HG03039 (cell line): ENCODE results near the gene DHX58.

Experiments
- ATAC-seq: cut with Tn5 transposase; IDR thresholded peaks from one replicate; pipeline ENCODE4 v1.9.1; 2021; ENCODE audit warnings: mild to moderate bottlenecking, moderate library complexity; ENCODE audit not compliant: unreplicated experiment

Gene DHX58

DNA sequence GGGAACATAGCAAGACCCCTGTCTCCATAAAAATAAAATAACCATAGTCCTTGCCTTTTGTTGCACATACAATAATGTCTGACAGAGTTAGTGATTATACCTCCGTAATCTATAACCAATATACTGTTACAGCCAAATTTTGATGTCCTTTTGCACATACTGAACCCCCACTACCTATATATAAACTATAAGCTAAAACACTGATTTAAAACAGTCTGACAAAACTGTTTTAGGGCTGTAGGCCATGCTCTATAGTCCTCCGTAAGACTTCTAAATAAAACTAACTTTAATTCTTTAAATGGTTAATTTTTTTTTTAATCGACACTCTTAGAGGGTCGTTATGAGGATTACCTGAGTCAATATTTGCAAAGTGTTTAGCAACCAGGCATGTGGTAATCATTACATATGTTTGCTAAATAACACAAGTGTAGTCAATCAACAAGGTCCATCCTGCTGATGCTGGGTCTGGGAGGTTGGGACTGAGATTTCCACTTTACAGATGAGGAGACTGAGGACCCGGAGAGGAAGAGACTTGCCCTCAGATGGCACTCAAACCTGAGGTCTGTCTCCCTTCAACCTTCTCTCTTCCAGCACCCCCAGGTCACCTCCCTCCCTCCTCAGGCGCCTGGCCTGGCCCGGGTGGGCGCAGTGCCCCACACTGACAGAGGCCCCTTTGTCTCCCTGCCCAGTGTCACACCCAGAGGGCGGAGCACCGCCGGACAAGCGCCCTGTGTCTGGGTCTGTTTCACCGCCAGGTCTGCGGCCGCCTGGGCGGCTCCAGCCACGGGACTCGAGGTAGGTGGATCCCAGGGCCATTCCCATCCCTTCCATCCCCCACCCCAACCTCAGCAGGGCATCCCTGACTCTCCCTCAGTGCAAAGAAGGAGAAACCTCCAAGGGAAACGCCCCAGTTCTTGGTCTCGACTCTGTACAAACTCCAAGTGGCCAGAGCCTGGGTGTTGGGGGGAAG is 24.5 kb downstream of the DHX58 start:
- ATAC-seq: no peak

DNA sequence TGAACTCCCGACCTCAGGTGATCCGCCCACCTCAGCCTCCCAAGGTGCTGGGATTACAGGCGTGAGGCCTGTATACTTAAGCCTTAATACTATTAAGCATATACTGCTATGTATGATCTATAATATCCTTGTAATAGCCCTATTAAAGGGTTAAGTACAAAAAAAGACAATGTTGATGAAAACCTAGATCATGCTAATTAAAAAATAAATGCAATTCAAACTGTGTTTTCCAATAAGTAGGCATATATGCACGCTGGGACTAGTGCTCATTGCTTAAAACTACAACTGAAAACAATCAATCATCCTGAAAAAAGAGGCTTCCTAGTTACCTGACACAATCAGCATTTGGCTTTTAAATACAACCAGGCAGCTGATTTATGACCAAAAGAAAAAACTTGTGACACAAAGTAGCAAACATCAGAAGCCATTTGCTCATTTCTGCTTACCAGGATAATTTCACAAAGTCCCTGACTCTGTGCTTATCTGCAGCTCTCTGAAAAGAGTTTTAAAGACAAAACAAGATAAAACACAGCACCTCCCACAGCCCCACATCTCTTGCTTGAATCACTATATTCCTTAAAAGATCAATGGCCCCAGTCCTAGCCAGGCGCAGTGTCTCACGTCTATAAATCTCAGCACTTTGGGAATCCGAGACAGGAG is 25.3 kb downstream of the DHX58 start:
- no peak for ATAC-seq

DNA sequence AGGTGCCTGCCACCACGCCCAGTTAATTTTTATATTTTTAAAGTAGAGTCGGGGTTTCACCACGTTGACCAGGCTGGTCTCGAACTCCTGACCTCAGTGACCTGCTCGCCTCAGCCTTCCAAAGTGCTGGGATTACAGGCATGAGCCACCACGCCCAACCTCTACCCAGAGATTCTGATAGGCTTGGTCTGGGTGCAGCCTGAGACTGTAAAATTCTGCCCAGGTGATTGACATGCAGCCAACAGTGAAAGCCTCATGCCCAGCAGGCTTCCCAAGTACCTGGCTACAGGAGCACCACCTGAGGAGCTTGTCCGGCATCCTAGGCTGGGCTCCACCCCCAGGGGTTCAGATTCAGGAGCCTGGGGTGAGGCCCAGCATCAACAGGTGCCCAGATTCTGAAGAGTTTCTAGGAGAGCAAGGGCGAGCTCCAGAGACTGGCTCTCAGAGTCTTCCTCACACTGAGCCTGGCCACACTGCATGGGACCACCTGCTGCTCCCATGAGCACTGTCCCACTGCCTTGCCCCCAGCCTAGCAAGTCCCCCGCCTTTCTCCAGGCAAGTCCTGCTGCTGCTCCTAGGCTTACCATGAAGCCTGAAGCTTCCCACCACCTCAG is 30.9 kb downstream of the DHX58 start:
- no peak for ATAC-seq

DNA sequence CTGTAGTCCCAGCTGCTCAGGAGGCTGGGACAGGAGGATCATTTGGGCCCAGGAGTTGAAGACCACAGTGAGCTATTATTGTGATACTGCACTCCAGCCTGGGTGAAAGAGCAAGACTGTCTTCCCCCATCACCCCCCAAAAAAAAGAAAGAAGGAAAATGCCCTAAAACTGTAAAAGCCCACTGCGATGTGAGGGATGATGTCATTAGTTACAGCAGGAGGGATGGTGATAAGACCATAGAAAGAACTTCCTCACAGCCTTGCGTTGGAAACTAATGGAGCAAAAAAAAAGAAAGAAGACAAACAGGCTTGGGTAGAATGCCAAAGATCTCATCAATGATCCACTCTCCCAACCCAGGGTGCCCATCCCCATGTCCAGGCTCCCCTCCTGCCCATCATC is 33.0 kb downstream of the DHX58 start:
- ATAC-seq: no peak

DNA sequence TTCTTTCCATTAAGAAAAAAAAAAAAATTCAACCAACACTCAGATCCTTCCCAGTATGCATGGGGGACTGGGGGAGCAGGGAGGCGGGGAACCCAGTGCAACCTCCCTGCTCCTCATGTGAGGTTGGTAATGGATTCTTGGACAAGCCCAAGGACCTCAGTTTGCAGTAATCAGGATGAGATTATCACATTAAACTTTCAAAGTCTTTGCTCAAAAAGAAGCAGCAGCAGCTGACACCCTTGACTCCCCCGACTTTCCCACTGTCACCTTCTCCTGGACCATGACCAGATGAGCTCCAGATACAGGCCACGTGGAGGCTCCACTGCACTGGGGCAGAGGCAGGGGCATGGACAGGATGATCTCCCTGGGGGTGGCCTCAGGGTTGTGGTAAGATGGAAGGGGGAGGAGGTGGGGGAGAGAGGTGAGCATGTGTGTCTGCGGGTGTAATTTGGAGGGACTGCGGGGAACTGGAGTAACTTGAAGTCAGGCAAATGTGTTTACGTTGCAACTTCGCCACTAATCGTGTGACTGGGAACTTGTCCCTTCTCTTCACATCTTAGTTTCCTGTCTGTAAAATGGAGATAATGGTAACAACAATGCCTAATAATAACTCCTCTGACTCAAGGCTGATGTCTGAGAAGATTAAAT is 34.0 kb downstream of the DHX58 start:
- ATAC-seq: no peak

DNA sequence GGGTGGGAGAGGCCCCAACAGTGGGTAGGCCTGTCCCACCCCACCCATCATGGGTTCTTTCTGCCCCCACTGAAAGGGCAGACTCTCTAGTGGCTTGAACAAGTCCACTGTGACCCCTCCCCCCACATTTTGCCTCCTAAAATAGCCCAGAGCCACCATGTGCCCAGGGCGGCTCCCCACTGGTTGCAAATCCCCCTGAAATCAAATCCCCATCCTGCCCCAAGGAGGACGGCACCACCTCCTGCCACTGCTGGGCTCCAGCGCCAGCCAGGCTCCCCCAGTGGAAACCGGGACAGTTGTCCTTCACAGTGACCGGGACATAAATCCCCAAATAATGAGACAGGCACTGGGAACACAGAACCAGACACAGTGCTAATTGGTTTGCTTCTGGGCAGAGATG is 34.8 kb downstream of the DHX58 start:
- ATAC-seq: no peak

DNA sequence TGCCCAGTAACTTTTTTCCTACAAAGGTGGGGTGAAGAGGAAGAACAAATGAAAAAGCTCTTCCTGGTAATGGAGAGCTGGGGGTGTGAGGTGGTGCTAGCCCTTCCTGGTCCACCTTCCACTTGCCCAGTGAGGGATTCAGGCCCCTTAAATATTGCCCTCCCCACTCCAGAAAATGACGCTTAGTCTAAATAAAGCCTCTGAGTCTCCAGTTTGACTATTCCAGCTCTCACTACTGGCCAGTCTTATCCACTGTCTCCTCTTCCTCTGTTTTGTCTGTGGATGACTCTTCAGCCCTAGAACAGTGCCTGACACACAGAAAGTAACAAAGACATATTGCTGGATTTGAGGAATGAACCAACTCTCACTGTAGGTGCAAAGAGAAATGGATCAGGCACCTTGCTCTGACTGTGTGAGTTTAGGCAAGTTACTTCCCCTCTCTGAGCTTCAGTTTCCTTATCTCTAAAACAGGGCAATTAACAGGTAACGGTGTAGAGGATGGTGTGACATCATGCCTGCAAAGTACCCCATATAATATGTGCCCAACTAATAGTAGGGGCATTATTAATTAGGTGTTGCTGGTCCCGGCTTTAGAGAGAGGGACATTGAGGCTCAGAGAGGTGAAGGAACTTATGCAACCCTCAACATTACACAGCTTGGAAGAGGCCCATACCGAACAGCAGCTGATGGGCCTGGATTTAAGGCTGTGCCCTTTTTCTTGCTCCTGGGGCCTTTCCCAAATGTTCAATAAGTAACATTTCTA is 35.5 kb downstream of the DHX58 start:
- no peak for ATAC-seq

DNA sequence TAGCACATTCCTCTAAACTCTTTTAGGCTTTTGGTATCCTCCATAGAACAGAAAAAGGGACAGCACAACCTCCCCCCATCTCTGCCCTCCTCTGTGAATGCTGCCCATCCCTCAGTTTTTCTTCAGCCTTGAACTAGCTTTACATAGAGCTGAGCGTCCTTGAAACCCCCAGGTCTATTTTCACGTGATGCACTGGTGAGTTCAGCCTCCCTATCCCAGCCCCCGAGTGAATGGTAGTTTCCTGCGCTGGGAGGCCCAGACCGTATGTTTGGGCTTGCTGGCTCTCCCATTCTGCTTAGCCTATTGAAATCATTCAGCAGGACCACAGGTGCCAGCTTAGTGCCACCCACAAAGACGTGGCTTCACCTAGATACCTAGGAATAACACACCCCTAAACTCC is 36.7 kb downstream of the DHX58 start:
- ATAC-seq: no peak

DNA sequence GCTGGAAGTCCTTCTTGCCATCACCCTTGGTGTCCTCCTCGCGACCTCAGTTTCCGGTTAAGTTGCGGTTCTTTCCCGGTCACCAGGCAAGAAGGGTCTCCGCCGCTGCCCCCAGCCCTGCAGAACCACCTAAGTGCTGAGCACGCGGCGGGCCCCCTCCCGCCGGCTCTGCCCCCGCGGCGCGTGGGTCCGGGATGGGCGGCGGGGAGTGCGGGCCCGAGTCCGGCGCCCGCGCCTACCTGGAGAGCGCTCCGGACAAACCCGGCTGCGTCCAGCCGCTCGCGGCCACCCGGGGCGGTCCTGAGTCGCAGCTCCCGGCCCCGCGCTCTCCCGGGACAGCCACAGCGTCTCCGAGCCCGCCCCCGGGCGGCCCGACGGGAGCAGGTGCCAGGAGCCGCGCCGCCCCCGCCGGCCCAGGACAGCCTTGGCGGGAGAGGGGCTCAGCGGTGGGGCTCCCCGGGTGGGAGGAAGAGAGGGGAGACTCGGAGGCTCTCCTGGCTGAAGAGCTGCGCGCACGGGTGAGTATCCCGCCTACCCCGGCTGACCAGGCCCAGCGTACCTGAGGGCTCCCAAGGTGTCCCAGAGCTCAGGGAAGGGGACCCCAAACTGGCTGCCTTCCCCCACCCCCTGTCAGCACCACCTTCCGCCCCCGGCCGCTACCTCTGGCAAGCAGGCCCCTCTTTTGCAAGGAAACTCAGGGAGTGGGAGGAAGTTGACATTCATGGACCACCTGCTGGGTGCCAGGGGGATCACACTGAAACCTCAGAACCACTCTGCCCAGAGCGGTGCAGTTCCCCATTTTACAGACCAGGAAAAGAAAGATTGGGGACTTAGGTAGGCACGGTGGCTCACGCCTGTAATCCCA is 40.0 kb downstream of the DHX58 start:
- ATAC-seq: no peak

DNA sequence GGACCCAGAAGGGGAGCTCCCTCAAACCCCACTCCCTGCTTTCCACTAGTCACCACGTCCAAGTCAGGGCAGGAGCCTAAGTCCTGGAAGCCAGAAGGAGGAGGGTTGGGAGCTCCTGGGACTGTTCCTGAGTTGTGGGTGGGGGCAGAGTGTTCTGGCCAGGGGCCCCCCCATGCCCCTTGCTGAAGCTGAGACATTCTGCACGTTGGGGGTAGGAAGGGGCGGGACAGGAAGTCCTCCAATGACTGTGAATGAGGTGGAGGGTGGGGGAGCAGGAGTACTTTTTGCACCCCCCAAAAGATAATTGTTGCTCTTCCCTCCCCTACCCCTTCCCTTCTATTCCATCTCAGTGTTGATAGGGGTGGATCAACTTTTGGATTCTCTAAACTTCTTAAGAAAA is 40.7 kb downstream of the DHX58 start:
- ATAC-seq: no peak

DNA sequence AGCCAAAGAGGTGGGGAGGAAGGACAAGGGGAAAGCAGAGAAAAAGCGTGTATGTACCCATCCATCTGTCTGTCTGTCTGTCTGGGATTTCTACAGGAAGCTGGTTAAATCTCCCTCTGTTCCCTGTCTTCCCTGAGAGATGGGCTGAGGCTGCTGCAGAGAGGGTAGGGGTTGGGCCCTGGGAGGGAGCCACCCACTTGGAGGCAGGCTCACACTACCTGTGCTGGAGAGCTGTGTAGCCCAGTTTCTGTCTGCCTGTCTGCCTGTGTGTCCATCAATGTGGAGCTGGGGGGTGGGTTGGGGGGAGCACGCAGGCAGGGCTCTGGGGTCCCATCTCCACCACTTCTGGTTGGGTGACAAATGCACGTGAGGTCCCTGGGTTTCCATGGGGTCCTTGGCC is 43.5 kb downstream of the DHX58 start:
- no peak for ATAC-seq

DNA sequence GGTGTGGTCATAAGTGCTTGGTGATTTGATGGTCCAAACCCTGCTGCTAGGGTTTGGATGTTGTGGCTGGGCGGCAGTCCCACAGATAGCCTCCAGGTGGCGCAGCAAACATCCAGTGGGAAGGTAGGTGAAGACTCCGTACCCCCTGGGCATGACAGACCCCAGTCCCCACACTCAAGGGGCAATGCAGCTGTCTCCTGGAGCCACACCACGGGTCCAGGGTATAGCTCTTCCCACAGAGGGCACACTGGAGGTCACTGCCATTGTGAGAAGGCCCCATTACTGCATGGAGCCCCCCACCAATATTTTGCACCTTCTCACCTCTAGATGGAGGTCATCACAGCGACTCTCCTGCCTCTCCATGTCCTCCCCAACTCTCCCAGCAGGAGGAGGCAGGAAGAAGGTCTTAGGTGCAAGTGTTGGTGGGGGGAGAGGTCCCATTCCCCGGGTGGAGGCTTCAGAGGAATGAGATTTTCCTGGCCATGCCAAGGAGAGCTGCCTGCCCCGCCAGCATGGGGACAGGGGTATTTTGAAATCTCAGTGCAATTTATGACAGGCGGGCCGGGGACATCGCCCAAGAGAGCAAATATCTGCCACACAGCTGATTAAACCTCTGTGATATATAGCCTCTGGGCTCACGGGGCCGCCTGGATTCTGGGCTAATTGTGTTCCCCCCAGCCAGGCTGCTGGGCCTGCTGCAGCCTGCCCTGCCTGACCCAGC is 45.0 kb downstream of the DHX58 start:
- ATAC-seq: no peak

DNA sequence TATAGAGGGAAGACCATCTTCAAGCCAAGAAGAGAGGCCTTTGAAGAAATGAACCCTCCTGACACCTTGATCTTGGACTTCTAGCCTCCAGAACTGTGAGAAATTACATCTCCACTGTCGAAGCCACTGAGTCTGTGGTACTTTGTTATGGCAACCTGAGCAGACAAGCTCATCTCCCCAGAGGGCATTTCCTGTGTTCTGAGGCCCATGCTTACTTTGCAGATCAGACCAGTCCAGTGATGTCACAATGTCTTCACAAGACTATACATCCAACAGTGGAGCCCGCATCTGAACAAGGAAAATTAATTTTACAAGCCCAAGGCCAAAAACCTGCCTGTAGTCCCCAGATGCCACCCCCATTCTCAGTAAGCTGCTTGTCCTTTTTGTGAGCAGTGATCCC is 47.3 kb downstream of the DHX58 start:
- ATAC-seq: no peak

DNA sequence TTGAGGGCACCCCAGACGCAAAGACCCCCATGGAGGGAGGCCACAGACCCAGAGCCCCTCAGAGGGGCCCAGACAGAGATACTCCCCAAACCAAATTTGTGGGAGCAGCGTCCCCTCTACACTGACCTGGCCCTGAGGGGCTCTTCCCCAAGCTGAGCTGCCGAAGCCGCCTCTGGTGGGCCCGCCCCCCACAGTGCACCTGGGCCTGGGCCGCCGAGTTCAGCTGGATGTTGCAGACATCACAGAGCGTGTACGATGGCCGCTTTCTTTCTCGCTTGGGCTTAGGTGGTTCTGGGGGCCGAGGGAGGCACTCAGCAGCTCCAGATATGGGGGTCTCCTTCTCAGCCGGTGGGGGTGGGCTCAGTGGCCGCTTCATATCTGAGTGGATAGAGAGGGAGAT is 49.8 kb downstream of the DHX58 start:
- no peak for ATAC-seq

DNA sequence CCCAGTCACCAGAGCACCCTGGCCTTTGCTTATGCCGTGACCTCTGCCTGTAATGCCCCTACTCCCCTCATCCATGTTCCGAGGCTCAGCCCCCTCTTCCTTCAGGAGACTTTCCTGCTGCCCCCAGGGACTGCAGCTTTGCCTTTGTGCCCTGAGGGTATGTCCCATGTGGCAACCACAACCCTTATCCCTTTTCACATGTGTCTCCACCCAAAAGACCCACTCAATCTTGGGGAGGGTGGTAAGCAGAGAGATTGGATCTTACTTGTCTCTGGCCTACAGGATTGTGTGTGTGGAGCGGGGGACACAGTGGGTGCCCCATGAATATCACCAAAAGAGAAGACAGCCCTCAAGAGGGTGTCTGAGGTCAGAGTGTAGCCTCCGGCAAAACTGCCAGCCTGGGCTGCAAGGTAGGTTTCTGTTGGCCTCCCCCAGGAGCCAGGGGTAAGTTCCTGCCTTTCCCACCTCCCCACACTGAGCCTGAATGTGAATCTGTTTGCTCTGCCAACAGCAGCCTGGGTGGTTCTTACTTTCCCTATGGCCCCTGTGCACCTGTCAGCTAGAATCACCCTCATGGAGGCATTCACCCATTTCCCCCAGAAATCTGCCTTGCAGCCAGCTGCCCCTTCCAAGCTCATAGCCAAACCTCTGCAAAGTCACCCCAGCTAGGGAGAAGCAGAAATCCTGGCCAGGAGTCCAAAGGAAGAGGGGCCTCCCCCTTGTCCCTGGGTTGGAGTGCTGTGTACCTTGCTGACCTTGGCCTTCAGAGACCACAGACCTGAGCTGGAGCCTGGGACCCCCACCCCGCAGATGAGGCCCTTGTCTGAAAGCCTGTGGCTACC is 50.6 kb downstream of the DHX58 start:
- ATAC-seq: no peak

DNA sequence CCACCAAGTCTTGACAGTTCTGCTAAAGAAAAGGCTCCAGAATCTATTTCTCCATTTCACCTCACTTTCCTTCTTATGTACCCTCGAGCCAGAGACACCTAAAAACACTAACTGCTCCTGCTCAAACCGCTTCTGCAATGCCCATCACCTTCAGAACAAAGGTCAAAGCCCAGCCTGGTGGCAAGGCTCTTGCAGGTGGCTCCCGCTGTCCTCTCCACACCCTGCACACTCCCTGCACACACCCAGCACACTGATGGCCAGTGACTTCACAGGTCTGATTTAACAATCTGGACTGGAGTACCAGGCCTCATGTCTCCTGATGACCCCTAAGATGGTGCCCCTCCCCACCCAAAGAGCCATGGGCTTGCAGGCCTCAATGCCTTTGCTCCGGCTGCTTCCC is 52.3 kb downstream of the DHX58 start:
- ATAC-seq: no peak

DNA sequence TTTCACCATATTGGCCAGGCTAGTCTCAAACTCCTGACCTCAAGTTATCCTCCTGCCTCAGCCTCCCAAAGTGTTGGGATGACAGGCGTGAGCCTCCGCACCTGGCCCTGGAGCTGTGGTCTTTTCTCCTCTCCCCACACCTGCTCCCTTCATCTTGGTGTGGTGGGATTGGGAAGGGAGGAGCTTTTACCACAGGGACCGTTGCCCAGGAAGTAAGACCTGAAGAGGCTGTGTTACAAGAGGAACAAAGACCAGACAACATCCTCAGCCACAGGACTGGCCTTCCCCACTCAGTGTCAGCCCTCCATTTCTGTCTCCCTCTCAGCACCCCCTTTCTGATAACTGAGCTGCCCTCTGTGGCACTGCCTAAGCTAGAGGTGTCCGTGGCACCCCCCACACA is 52.7 kb downstream of the DHX58 start:
- ATAC-seq: no peak

DNA sequence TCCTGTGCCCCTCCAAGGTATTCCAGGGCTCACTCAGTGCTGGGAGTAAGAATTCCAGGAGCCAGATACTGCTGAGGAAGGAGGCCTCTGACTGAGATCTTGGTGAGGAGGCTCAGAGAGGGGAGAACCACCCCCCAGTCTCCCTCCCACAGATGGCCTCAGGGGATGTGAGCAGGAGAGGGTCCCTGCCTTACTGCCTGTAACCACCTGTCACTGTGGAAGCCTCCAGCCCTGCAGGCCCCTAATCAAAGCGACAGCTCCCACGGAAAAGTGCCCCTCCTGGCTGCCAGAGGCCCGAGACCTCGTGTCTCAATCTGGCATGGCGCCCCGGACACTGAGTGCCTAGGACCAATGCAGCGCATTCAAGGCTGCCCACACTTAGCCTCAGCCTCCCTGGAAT is 54.5 kb downstream of the DHX58 start:
- no peak for ATAC-seq
